ENCODE measurements around the gene AKAP1.

Gene AKAP1

GRCh38 chr17:57152967-57153528 lies 68.0 kb downstream of the AKAP1 start:
- no peak overlapping the region for H3K27ac Mint-ChIP-seq
- peaks cover 54% of the 10 kb centered on the region for H3K27me3 Mint-ChIP-seq (ENCODE audit: low read depth)
- TF ChIP-seq CTCF (IDR thresholded peaks at IDR 0.05; ENCODE audit: unreplicated experiment in 3 of 3), result no peak
- no peak overlapping the region for H3K4me3 Mint-ChIP-seq
- peaks cover 2% of the 10 kb centered on the region for H3K4me1 Mint-ChIP-seq
- no peaks in the 10 kb centered on the region for H3K36me3 Mint-ChIP-seq (ENCODE audit: low read depth)
- H3K9me3 Mint-ChIP-seq, result peaks cover 18% of the 10 kb centered on the region

DNA sequence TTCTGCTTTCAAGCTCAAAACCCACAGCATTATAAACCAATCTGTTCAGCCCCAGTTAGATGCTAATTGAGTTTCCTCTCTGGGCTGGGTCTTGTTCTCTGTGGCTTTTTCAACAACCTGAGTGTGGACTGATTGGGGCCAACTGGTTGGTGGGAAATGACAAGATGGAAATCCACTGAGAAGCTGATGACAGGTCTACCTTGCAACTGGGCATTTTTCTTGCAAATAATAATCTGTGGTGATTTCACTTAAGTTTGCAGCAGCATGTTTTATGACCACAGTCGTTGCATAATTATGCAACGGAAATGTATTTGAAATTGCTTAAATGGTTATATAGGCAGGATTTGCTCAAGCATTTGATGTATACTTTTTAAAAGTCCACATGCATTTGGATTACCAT lies 69.9 kb downstream of the AKAP1 start:
- no peaks in the 10 kb centered on the region for H3K36me3 Mint-ChIP-seq (ENCODE audit: low read depth)
- H3K4me1 Mint-ChIP-seq, result peaks cover 6% of the 10 kb centered on the region
- peaks cover 14% of the 10 kb centered on the region for H3K9me3 Mint-ChIP-seq
- no peak for TF ChIP-seq CTCF (IDR thresholded peaks at IDR 0.05; ENCODE audit: unreplicated experiment in 3 of 3)
- no peak overlapping the region for H3K27ac Mint-ChIP-seq
- H3K4me3 Mint-ChIP-seq, result no peak overlapping the region
- H3K27me3 Mint-ChIP-seq (ENCODE audit: low read depth), result peaks cover 43% of the 10 kb centered on the region

DNA sequence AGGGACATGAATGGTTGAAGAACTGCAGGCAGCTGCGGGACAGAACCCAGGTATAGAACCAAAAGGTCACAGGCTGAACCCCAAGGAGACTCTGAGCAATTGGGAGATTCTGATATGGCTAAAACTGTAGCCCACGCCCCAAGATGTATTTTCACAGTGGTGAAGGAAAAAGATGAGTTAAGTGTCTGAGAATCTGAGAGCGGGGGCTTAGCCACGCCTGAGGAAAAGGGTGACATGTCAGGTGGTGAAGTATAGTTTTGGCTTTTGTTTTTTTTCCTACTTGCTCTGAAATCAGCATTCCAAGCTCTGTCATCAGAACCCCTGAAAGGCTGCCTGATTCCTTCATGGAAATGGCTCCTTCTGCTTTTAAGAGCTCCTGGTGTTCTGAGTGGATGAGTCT lies 73.3 kb downstream of the AKAP1 start:
- Mint-ChIP-seq H3K27me3 (ENCODE audit: low read depth) (peaks cover 20% of the 10 kb centered on the region), H3K9me3 (peaks cover 8% of the 10 kb centered on the region), H3K4me1 (peaks cover 6% of the 10 kb centered on the region), H3K27ac (no peak overlapping the region), H3K4me3 (no peak overlapping the region), H3K36me3 (ENCODE audit: low read depth) (peaks cover 4% of the 10 kb centered on the region)
- no peak for TF ChIP-seq CTCF (IDR thresholded peaks at IDR 0.05; ENCODE audit: unreplicated experiment in 3 of 3)

DNA sequence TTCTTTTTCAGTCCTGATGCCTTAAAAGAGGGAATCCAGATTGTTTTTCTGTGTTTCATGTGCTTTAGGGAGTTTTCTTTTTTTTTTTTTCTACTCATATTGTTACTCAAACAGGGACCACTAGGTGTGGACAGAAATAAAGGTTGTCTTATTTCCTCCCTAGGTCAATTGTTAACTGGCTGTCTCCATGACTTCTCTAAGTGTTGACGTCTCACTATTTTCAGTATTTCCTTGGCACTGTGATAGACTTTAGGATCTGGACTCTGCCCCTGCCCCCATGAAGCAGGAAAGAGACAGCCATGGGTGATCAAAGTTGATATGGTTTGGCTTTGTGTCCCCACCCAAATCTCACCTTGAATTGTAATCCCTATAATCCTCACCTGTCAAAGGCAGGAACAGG lies 73.7 kb downstream of the AKAP1 start:
- Mint-ChIP-seq H3K27me3 (ENCODE audit: low read depth) (peaks cover 19% of the 10 kb centered on the region), H3K9me3 (peaks cover 8% of the 10 kb centered on the region), H3K4me3 (no peak overlapping the region), H3K27ac (no peak overlapping the region), H3K4me1 (peaks cover 6% of the 10 kb centered on the region), H3K36me3 (ENCODE audit: low read depth) (peaks cover 4% of the 10 kb centered on the region)
- no peak for TF ChIP-seq CTCF (IDR thresholded peaks at IDR 0.05; ENCODE audit: unreplicated experiment in 3 of 3)

- Mint-ChIP-seq H3K9me3 (peaks cover 8% of the 10 kb centered on the region), H3K27me3 (ENCODE audit: low read depth) (peaks cover 7% of the 10 kb centered on the region), H3K4me3 (no peak overlapping the region), H3K4me1 (peaks cover 6% of the 10 kb centered on the region), H3K27ac (no peak overlapping the region), H3K36me3 (ENCODE audit: low read depth) (peaks cover 4% of the 10 kb centered on the region)
- TF ChIP-seq CTCF (IDR thresholded peaks at IDR 0.05; ENCODE audit: unreplicated experiment in 3 of 3), result no peak
These were observed 75.6 kb downstream of the AKAP1 start for GRCh38 chr17:57160624-57161023.

DNA sequence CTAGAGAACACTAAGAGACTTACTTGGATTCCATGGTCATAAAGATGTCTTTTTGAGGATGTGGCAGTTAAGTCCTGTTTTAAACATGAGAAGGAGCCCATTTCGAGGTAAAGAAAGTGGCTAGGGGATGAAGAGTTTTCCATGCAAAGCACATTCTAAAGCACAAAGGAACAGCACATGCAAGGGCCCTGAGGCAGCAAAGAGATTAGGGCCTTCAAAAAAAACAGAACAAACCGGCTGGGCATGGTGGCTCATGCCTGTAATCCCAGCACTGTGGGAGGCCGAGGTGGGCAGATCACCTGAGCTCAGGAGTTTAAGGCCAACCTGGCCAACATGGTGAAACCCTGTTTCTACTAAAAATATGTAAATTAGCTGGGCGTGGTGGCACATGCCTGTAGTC lies 79.8 kb downstream of the AKAP1 start:
- Mint-ChIP-seq H3K36me3 (ENCODE audit: low read depth) (peaks cover 4% of the 10 kb centered on the region), H3K27ac (no peak overlapping the region), H3K9me3 (peaks cover 6% of the 10 kb centered on the region), H3K4me3 (no peak overlapping the region), H3K4me1 (no peaks in the 10 kb centered on the region), H3K27me3 (ENCODE audit: low read depth) (no peaks in the 10 kb centered on the region)
- TF ChIP-seq CTCF (IDR thresholded peaks at IDR 0.05; ENCODE audit: unreplicated experiment in 3 of 3), result no peak

All from nephron (organoid).